ENCODE measurements around the gene TEPSIN. TPM values are rescaled to one million over a fixed set of nuclear protein-coding genes. Genes with fewer than 3 reads are reported as not detected.

TEPSIN gene
- total RNA-seq, 4 donors from 2014 or later = 38.0 to 156 (median 79.4) TPM

DNA sequence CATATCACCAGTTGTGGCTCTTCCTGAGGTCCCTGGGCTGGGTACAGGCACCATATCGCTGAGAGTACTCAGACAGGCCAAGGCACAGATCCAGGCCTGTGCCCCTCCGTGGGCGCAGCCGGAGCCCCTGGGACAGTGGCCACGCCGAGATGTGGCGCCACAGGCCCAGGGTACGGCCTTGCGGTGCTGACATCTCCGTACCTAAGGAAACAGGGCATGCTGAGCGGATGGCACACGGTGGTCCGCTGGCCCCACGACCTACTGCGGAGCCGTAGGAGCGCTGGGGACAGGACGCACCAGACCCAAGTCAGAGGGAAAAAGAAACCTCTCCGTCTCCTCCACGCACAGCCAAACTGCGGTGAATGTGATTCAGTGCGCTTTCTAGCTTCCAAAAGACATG lies 26.7 kb upstream of the TEPSIN start:
- no peaks in the 10 kb centered on the region for H3K27me3 ChIP-seq
- H3K9me3 ChIP-seq = no peaks in the 10 kb centered on the region
- H3K36me3 ChIP-seq = peaks cover 0 to 76% (median 0%) of the 10 kb centered on the region in 3 donors
- no peaks in the 10 kb centered on the region for H3K4me1 ChIP-seq
- H3K27ac ChIP-seq = no peak overlapping the region
- H3K4me3 ChIP-seq = no peak overlapping the region
- no peak for TF ChIP-seq POLR2A (IDR thresholded peaks at IDR 0.05)
- TF ChIP-seq, protein P1, sequence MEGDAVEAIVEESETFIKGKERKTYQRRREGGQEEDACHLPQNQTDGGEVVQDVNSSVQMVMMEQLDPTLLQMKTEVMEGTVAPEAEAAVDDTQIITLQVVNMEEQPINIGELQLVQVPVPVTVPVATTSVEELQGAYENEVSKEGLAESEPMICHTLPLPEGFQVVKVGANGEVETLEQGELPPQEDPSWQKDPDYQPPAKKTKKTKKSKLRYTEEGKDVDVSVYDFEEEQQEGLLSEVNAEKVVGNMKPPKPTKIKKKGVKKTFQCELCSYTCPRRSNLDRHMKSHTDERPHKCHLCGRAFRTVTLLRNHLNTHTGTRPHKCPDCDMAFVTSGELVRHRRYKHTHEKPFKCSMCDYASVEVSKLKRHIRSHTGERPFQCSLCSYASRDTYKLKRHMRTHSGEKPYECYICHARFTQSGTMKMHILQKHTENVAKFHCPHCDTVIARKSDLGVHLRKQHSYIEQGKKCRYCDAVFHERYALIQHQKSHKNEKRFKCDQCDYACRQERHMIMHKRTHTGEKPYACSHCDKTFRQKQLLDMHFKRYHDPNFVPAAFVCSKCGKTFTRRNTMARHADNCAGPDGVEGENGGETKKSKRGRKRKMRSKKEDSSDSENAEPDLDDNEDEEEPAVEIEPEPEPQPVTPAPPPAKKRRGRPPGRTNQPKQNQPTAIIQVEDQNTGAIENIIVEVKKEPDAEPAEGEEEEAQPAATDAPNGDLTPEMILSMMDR (IDR thresholded peaks at IDR 0.05) = no peak
- DNase-seq = no peak

DNA sequence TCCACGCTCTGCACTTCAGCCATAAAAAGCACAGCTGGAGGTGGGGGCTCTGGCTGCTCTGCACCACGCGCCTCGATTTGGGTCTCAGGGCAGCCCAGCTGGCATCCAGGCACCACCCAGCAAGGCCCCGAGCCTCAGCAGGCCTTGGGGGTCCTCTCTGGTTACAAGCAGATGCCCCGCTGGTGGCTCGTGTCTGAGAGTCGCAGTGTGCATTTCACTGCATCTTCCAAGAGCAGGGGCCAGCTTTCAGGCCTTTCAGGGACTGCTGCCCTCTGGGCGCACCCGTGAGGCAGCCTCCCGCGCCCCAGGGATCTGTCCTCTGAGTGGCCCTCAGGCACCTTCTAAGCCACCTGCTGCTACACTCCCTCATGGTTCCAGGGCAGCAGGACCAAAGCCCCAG lies 25.8 kb upstream of the TEPSIN start:
- H3K27ac ChIP-seq = no peak overlapping the region
- peaks cover 0 to 76% (median 0%) of the 10 kb centered on the region in 3 donors for H3K36me3 ChIP-seq
- H3K9me3 ChIP-seq = no peaks in the 10 kb centered on the region
- no peak for DNase-seq
- no peak for TF ChIP-seq POLR2A (IDR thresholded peaks at IDR 0.05)
- TF ChIP-seq, protein P1 (IDR thresholded peaks at IDR 0.05) = no peak
- H3K4me1 ChIP-seq = no peaks in the 10 kb centered on the region
- H3K27me3 ChIP-seq = no peaks in the 10 kb centered on the region
- no peak overlapping the region for H3K4me3 ChIP-seq

DNA sequence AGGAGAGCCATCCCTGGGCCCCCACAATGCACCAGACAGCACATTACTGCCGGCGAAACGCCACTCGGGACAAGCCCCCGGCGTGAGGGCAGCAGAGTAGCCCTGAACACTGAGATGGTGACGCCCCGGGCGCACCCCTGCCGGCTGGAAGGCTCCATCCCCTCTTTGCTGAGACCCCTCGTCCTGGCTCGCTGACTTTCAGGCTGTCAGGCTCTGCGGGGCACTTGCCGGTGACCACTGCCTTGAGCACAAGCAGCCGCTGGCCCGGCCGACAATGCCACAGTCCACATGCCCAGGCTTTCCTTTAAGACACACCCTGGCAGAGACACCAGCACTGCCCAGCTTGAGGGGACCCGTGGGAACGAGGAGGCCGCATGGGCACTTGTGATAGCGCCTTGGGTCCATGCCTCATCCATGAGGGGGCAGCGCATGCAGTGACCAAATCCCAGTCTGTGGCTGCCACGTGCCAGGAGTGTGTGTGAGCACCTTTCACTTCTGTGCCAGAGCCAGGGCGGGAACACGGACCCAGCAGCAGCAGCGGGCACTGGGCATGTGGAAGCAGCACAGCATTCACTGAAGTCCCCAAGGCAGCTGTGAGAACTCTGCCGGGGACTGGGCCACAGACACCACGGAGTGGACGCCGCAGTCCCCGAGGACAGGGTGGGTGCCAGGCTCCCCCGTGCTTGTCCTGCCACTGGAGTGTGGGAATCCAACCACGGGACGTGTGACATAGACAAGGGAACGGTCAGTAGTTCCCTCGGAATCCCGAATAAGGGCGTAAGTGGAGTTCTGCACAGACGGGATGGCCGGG lies 24.7 kb upstream of the TEPSIN start:
- H3K4me1 ChIP-seq = peaks cover 0 to 4% (median 0%) of the 10 kb centered on the region in 4 donors
- no peak for DNase-seq
- H3K27ac ChIP-seq = no peak overlapping the region
- H3K27me3 ChIP-seq = no peaks in the 10 kb centered on the region
- peaks cover 0 to 81% (median 0%) of the 10 kb centered on the region in 3 donors for H3K36me3 ChIP-seq
- H3K4me3 ChIP-seq = no peak overlapping the region
- TF ChIP-seq, protein P1 (IDR thresholded peaks at IDR 0.05) = no peak
- H3K9me3 ChIP-seq = no peaks in the 10 kb centered on the region

- DNase-seq = no peak
- TF ChIP-seq, protein P1 (IDR thresholded peaks at IDR 0.05) = no peak
- no peak for TF ChIP-seq POLR2A (IDR thresholded peaks at IDR 0.05)
- Histone ChIP-seq H3K4me1 (peaks cover 0 to 4% (median 2%) of the 10 kb centered on the region in 4 donors), H3K36me3 (peaks cover 0 to 93% (median 0%) of the 10 kb centered on the region in 3 donors), H3K9me3 (no peaks in the 10 kb centered on the region), H3K27me3 (no peaks in the 10 kb centered on the region), H3K27ac (no peak overlapping the region), H3K4me3 (no peak overlapping the region)
Observed at GRCh38 chr17:81261582-81262336, 22.9 kb upstream of the TEPSIN start.

DNA sequence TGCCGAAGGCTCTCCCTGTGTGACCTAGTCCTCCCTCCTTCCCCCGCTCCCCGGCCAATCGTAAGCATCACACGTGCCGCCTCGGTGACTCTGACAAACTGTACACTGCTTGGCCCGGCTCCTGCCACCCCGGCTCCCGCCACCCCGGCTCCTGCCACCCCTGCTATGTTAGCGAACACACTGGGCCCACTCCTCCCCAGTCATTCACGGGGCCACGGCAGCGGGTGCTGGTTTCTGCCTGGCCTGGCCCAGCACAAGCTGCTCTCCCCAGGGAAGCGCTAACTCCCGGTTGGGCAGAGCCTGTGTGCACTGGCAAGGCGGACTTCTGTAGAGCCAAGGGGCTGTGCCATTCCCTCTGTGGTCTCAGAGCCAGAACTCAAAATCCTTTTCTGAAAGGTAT lies 22.2 kb upstream of the TEPSIN start:
- no peaks in the 10 kb centered on the region for H3K27me3 ChIP-seq
- H3K36me3 ChIP-seq = peaks cover 0 to 91% (median 0%) of the 10 kb centered on the region in 3 donors
- no peak overlapping the region for H3K27ac ChIP-seq
- no peak overlapping the region for H3K4me3 ChIP-seq
- H3K9me3 ChIP-seq = no peaks in the 10 kb centered on the region
- H3K4me1 ChIP-seq = peaks cover 0 to 10% (median 2%) of the 10 kb centered on the region in 4 donors
- TF ChIP-seq, protein P1 (IDR thresholded peaks at IDR 0.05) = no peak
- TF ChIP-seq POLR2A (IDR thresholded peaks at IDR 0.05) = no peak
- DNase-seq = no peak

All from Peyer's patch (tissue), 4 donors.